ENCODE data around the gene FGFR2.

Gene FGFR2

GRCh38 chr10:121433965-121434364, 164.3 kb downstream of the FGFR2 start:
- ATAC-seq (replicated peaks; ENCODE audit: extremely low read depth, poor library complexity, severe bottlenecking) = no peak
- Mint-ChIP-seq H3K27me3 (no peaks in the 10 kb centered on the region), H3K36me3 (ENCODE audit: insufficient read depth) (no peaks in the 10 kb centered on the region), H3K27ac (ENCODE audit: low read depth) (no peak overlapping the region), H3K9me3 (no peaks in the 10 kb centered on the region), H3K4me3 (no peak overlapping the region), H3K4me1 (no peaks in the 10 kb centered on the region)
- no peak for DNase-seq (ENCODE audit: low spot score in 2 of 2)

DNA sequence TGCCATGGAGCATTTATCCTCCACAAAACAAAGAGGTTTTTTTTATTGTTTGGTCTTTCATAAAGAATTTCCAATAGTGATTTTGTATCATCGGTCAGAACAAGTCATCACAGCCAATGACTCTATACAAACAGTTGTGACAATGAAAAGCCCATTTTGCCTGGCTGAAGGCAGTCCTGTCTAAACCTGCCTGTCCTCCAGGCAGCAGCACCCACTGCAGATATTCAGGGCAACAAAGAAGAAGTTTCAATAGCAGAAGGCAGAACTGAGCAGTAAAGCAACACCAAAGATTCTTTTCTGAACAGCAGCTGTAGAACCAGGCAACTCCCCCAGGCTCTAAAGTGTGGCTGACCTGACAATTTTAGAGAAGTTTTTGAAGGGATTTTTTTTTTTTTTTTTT, 169.4 kb downstream of the FGFR2 start:
- Mint-ChIP-seq H3K4me1 (no peaks in the 10 kb centered on the region), H3K36me3 (ENCODE audit: insufficient read depth) (no peaks in the 10 kb centered on the region), H3K27ac (ENCODE audit: low read depth) (no peak overlapping the region), H3K27me3 (no peaks in the 10 kb centered on the region), H3K9me3 (no peaks in the 10 kb centered on the region), H3K4me3 (no peak overlapping the region)
- ATAC-seq (replicated peaks; ENCODE audit: extremely low read depth, poor library complexity, severe bottlenecking) (no peak), DNase-seq (ENCODE audit: low spot score in 2 of 2) (no peak)

Measured in central memory CD8-positive, alpha-beta T cell (primary cell).